ENCODE data around the gene KBTBD12.

KBTBD12 gene

GRCh38 chr3:128021768-128022372, 106.8 kb downstream of the KBTBD12 start:
- DNase-seq = no peak

DNA sequence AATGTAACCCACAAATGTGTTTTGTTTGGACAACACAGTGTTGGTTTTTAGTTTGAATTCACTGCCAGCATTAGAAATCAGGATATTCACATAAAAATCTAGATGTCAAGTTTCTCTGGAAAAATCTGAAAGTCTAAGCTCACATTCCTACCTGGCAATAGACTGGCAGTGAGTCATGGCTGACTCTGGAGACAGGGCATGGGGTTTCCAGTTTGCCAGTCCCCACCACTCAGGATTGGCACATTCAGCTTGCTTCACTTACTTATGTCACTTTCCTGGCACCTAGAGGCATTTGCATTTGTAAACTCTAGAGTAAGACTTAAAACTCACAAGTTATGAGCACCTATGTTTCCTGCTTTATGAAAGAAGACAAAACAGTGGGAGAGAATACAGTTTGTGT, 118.1 kb downstream of the KBTBD12 start:
- DNase-seq = no peak

- no peak for DNase-seq
Observed at GRCh38 chr3:128036119-128036518, 121.1 kb downstream of the KBTBD12 start.

Data from stimulated activated CD4-positive, alpha-beta T cell treated with anti-CD3 and anti-CD28 coated beads, Interleukin-1b, Interleukin-23, amount 100 ng/mL, for 48 hours (primary cell).